NB4 (cell line): ENCODE results near the gene TBC1D1.

Experiments
- CTCF ChIP-seq: IDR thresholded peaks from one replicate; pipeline ENCODE4 v1.5.1; 2012; ENCODE audit warnings: low read depth, low read length
- POLR2A ChIP-seq: IDR thresholded peaks from 2 replicates; pipeline ENCODE4 v1.6.1; 2011; ENCODE audit warnings: mild to moderate bottlenecking; ENCODE audit not compliant: insufficient read length; ENCODE audit errors: extremely low read depth

GRCh38 chr4:38124961-38125360 lies 234.1 kb downstream of the TBC1D1 start:
- TF ChIP-seq CTCF (no peak), POLR2A (no peak)
